ENCODE measurements around the gene NPAS3. TPM values are rescaled to one million over a fixed set of nuclear protein-coding genes. Genes with fewer than 3 reads are reported as not detected.

The NPAS3 gene
- total RNA-seq, 1 donor from 2014 or later: 2.0 TPM

GRCh38 chr14:33275879-33276278 is 337.2 kb downstream of the NPAS3 start:
- TF ChIP-seq, protein P1, sequence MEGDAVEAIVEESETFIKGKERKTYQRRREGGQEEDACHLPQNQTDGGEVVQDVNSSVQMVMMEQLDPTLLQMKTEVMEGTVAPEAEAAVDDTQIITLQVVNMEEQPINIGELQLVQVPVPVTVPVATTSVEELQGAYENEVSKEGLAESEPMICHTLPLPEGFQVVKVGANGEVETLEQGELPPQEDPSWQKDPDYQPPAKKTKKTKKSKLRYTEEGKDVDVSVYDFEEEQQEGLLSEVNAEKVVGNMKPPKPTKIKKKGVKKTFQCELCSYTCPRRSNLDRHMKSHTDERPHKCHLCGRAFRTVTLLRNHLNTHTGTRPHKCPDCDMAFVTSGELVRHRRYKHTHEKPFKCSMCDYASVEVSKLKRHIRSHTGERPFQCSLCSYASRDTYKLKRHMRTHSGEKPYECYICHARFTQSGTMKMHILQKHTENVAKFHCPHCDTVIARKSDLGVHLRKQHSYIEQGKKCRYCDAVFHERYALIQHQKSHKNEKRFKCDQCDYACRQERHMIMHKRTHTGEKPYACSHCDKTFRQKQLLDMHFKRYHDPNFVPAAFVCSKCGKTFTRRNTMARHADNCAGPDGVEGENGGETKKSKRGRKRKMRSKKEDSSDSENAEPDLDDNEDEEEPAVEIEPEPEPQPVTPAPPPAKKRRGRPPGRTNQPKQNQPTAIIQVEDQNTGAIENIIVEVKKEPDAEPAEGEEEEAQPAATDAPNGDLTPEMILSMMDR (IDR thresholded peaks at IDR 0.05; ENCODE audit: insufficient read depth, low read length, poor library complexity, severe bottlenecking): no peak
- H3K4me3 ChIP-seq (ENCODE audit: low read depth, low read length): no peak overlapping the region
- no peak for DNase-seq (ENCODE audit: low read depth)
- no peaks in the 10 kb centered on the region for H3K36me3 ChIP-seq (ENCODE audit: control insufficient read depth, insufficient read depth, low read length)
- H3K27me3 ChIP-seq (ENCODE audit: control insufficient read depth, insufficient read depth, low read length): no peaks in the 10 kb centered on the region

DNA sequence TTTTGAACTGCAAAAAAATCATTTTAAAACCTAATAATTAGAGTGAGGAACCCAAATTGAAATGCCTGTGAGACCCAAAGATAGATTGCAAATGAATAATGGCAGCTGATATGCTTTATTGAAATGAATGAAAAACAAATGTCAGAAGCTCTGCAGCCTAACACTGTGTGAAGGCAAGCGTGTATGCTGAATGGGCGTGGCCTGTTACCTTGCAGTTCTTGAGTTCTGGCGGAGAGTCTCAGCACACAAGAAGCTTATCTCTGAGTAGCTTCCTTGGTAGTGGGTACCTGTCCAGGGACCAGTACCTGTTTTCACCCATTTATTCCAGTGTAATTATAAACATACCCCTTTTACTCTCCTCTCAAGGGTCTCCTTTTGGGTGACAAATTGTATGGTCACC is 341.2 kb downstream of the NPAS3 start:
- Histone ChIP-seq H3K27me3 (ENCODE audit: control insufficient read depth, insufficient read depth, low read length) (no peaks in the 10 kb centered on the region), H3K36me3 (ENCODE audit: control insufficient read depth, insufficient read depth, low read length) (no peaks in the 10 kb centered on the region), H3K4me3 (ENCODE audit: low read depth, low read length) (no peak overlapping the region)
- DNase-seq (ENCODE audit: low read depth): no peak
- TF ChIP-seq, protein P1 (IDR thresholded peaks at IDR 0.05; ENCODE audit: insufficient read depth, low read length, poor library complexity, severe bottlenecking): no peak

DNA sequence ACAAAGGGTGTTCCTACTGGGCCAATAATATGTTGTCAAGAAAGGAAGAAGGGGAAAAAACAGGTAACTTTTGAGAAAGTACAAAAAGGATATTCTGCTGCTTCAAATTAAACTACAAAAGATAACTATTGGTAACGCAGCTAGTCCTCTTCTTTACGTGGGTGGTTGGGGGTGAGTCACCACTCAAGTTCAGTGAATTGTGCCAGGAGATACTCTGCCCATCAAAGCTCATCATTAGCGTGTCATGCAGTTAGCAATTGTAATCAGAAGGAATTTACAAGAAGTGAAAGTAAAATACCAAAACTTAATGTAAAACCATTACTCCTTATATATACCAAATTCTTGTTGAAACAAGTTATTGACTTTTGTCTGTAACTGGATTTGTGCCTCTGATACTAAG is 342.0 kb downstream of the NPAS3 start:
- no peak overlapping the region for H3K4me3 ChIP-seq (ENCODE audit: low read depth, low read length)
- no peaks in the 10 kb centered on the region for H3K36me3 ChIP-seq (ENCODE audit: control insufficient read depth, insufficient read depth, low read length)
- no peaks in the 10 kb centered on the region for H3K27me3 ChIP-seq (ENCODE audit: control insufficient read depth, insufficient read depth, low read length)
- DNase-seq (ENCODE audit: low read depth): peak; percentile 37
- TF ChIP-seq, protein P1 (IDR thresholded peaks at IDR 0.05; ENCODE audit: insufficient read depth, low read length, poor library complexity, severe bottlenecking): no peak

- TF ChIP-seq, protein P1 (IDR thresholded peaks at IDR 0.05; ENCODE audit: insufficient read depth, low read length, poor library complexity, severe bottlenecking): no peak
- no peak for DNase-seq (ENCODE audit: low read depth)
- Histone ChIP-seq H3K36me3 (ENCODE audit: control insufficient read depth, insufficient read depth, low read length) (no peaks in the 10 kb centered on the region), H3K27me3 (ENCODE audit: control insufficient read depth, insufficient read depth, low read length) (no peaks in the 10 kb centered on the region), H3K4me3 (ENCODE audit: low read depth, low read length) (no peak overlapping the region)
Observed at GRCh38 chr14:33282331-33283230, 343.9 kb downstream of the NPAS3 start.

- Histone ChIP-seq H3K36me3 (ENCODE audit: control insufficient read depth, insufficient read depth, low read length) (no peaks in the 10 kb centered on the region), H3K27me3 (ENCODE audit: control insufficient read depth, insufficient read depth, low read length) (no peaks in the 10 kb centered on the region), H3K4me3 (ENCODE audit: low read depth, low read length) (no peak overlapping the region)
- TF ChIP-seq, protein P1 (IDR thresholded peaks at IDR 0.05; ENCODE audit: insufficient read depth, low read length, poor library complexity, severe bottlenecking): no peak
- no peak for DNase-seq (ENCODE audit: low read depth)
Observed at GRCh38 chr14:33285902-33286700, 347.4 kb downstream of the NPAS3 start.

All from kidney epithelial cell (primary cell).